LNCaP clone FGC (cell line): Measurements from ENCODE around the gene HOXA2.

ENCODE experiments used
- DNase-seq: peaks from one replicate; pipeline ENCODE4 v3.0.0-alpha.2; 2011; ENCODE audit warnings: low read depth
- H3K4me3 ChIP-seq: 2 replicates; pipeline ENCODE4 v1.5.1; 2011; ENCODE audit warnings: mild to moderate bottlenecking, low read depth, low read length, control low read depth
- TF ChIP-seq, protein P1 (sequence below): IDR thresholded peaks from 2 replicates; pipeline ENCODE4 v1.5.1; 2012; ENCODE audit warnings: mild to moderate bottlenecking; ENCODE audit not compliant: control insufficient read depth, insufficient read depth; ENCODE audit errors: extremely low read depth

HOXA2 gene

DNA sequence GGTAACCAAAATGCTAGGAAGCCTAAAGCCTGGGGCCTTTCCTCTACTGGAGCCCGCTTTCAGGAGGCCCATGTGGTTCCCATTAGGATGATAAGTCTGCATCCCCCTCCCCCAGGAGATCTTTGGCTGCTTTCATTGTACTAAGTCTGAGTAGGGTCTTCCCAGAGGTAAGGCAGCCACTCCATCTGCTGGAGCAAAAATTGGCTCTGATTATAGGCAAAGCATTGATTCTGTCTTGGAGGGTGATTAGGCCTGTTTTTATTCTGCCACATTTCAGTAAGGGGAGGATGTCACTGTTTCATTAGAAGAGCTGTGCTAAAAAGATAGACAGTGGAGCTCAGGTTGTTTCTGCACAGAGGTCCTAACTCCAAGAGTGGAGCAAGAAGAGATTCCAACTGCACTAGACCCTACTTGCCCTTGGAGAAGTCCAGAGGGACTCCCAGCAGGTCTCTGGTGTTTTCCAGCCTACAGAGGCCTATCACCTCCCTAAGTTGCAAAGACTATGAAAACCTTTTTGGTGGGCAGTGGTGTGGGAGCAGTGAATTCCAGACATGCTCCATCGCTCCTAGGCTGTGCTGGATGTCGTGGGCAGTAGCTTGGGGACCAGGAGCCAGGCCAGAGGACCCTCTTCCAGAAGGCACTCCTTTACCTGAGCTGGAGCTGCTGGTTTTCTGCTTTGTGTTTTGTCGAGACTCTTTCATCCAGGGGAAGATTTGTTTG, 7.1 kb upstream of the HOXA2 start:
- DNase-seq: no peak
- no peak overlapping the region for H3K4me3 ChIP-seq
- TF ChIP-seq, protein P1, sequence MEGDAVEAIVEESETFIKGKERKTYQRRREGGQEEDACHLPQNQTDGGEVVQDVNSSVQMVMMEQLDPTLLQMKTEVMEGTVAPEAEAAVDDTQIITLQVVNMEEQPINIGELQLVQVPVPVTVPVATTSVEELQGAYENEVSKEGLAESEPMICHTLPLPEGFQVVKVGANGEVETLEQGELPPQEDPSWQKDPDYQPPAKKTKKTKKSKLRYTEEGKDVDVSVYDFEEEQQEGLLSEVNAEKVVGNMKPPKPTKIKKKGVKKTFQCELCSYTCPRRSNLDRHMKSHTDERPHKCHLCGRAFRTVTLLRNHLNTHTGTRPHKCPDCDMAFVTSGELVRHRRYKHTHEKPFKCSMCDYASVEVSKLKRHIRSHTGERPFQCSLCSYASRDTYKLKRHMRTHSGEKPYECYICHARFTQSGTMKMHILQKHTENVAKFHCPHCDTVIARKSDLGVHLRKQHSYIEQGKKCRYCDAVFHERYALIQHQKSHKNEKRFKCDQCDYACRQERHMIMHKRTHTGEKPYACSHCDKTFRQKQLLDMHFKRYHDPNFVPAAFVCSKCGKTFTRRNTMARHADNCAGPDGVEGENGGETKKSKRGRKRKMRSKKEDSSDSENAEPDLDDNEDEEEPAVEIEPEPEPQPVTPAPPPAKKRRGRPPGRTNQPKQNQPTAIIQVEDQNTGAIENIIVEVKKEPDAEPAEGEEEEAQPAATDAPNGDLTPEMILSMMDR: no peak

DNA sequence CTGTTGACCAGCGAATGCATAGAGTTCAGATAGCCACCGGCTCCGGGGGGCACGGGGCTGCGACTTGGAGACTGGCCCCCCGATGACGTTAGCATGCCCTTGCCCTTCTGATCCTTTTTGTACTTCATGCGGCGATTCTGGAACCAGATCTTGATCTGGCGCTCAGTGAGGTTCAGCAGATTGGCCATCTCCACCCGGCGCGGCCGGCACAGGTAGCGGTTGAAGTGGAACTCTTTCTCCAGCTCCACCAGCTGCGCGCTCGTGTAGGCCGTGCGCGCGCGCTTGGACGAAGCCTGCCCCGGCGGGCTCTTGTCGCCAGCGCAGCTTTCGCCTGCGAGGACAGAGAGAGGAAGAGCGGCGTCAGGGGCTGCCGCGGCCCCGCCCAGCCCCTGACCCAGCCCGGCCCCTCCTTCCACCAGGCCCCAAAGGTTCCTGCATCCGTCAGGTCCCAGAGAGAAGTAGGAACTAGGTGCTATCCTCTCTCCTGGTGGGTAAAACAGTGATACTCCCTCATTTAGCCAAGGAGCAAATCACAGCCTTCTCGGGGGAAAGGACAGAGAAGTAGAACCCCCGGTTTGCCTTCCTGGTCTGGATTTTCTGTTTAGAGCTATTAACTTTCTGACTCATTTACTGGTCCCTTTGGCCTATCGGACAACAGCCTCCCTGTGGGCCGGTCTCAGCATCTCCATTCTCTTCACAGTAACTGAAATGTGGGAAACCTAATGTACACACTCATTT, 6.1 kb upstream of the HOXA2 start:
- TF ChIP-seq, protein P1: no peak
- no peak for DNase-seq
- no peak overlapping the region for H3K4me3 ChIP-seq

- no peak for DNase-seq
- no peak overlapping the region for H3K4me3 ChIP-seq
Measured at GRCh38 chr7:27107391-27108381, 5.2 kb upstream of the HOXA2 start.

GRCh38 chr7:27106901-27107240, 4.4 kb upstream of the HOXA2 start:
- no peak overlapping the region for H3K4me3 ChIP-seq
- DNase-seq: no peak
- TF ChIP-seq, protein P1: no peak

More at GRCh38 chr7:27107391-27108381, 5.2 kb upstream of the HOXA2 start:
- TF ChIP-seq, protein P1: no peak

DNA sequence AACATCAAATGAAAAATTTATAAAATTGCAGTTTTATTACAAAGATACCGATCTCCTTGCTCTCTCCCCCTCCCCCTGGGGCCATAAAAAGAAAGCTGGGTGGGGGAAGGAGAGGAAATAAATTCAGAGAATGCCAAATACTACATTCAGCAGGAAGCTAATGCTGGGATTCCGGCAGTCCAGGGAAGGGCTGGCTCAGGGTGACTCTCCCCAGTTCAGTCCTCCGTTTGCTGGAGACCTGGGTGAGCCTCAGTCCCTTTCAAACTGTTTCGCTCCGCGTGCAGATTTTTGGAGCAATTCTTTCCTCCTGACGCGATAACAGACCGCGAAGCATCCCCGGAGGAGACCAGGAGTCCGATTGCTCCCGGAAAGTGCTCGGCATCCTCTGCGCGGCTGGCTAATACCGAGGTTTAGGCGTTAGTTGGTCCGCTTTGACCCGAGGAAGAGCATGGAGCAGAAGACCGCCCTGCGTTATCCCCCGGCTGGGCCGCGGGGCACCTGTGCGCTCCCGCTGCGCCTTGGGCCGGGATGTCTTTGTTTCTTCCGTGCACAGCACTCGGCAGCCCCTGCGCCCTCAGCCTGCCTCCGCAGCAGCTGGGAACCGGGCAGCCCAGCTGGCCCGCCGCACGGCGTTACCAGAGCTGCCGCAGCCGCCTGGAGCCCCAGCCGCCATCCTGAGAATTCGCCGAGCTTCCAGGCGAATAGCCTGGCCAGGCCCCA, 3.9 kb upstream of the HOXA2 start:
- no peak for DNase-seq
- TF ChIP-seq, protein P1: no peak
- H3K4me3 ChIP-seq: no peak overlapping the region
